Measurements from ENCODE around the gene ATXN7L2.

ATXN7L2 gene

GRCh38 chr1:109509176-109510134 lies 25.8 kb downstream of the ATXN7L2 start, which contains the start of gene AMIGO1:
Gene AMIGO1, minus strand, starts transcription at chr1:109509727. Its CDS starts 815 bp downstream, at chr1:109508912.
- H3K4me3 ChIP-seq (ENCODE audit: low read depth, low read length) = peak within 1 kb of the TSS; percentile 54
- no peak for TF ChIP-seq CTCF (IDR thresholded peaks at IDR 0.05; ENCODE audit: borderline replicate concordance, insufficient read depth, low read depth, low read length)

GRCh38 chr1:109513110-109513710 lies 29.5 kb downstream of the ATXN7L2 start:
- no peak overlapping the region for H3K4me3 ChIP-seq (ENCODE audit: low read depth, low read length)
- no peak for TF ChIP-seq CTCF (IDR thresholded peaks at IDR 0.05; ENCODE audit: borderline replicate concordance, insufficient read depth, low read depth, low read length)

- no peak for TF ChIP-seq CTCF (IDR thresholded peaks at IDR 0.05; ENCODE audit: borderline replicate concordance, insufficient read depth, low read depth, low read length)
- no peak overlapping the region for H3K4me3 ChIP-seq (ENCODE audit: low read depth, low read length)
Measured at GRCh38 chr1:109514846-109515245, 31.1 kb downstream of the ATXN7L2 start.

- no peak for TF ChIP-seq CTCF (IDR thresholded peaks at IDR 0.05; ENCODE audit: borderline replicate concordance, insufficient read depth, low read depth, low read length)
- no peak overlapping the region for H3K4me3 ChIP-seq (ENCODE audit: low read depth, low read length)
Measured at GRCh38 chr1:109516872-109517271, 33.2 kb downstream of the ATXN7L2 start.

- no peak for TF ChIP-seq CTCF (IDR thresholded peaks at IDR 0.05; ENCODE audit: borderline replicate concordance, insufficient read depth, low read depth, low read length)
- no peak overlapping the region for H3K4me3 ChIP-seq (ENCODE audit: low read depth, low read length)
Measured at GRCh38 chr1:109517337-109517736, 33.6 kb downstream of the ATXN7L2 start.

GRCh38 chr1:109521002-109521951 lies 37.6 kb downstream of the ATXN7L2 start:
- H3K4me3 ChIP-seq (ENCODE audit: low read depth, low read length) = no peak overlapping the region
- TF ChIP-seq CTCF (IDR thresholded peaks at IDR 0.05; ENCODE audit: borderline replicate concordance, insufficient read depth, low read depth, low read length) = no peak
